ENCODE results near the gene CKB. TPM values are rescaled to one million over a fixed set of nuclear protein-coding genes. Genes with fewer than 3 reads are reported as not detected.

The CKB gene
- total RNA-seq, 1 donor from 2014 or later = 8.6 TPM

- Mint-ChIP-seq H3K36me3 (ENCODE audit: low read depth) (peaks cover 24% of the 10 kb centered on the region), H3K27ac (no peak overlapping the region), H3K4me1 (peaks cover 20% of the 10 kb centered on the region), H3K9me3 (no peaks in the 10 kb centered on the region), H3K4me3 (no peak overlapping the region), H3K27me3 (no peaks in the 10 kb centered on the region)
- TF ChIP-seq CTCF (IDR thresholded peaks at IDR 0.05) = no peak
- intact Hi-C loops (cut with micrococcal nuclease) = no loop called here
- ATAC-seq (ENCODE audit: low read depth) (no peak), DNase-seq (no peak)
- ChIA-PET POLR2A (no interaction called here), CTCF (no interaction called here)
These were observed 12.0 kb upstream of the CKB start for GRCh38 chr14:103534576-103535061.

- ATAC-seq (ENCODE audit: low read depth) = no peak
- ChIA-PET CTCF (no interaction called here), POLR2A (no interaction called here)
- Mint-ChIP-seq H3K27me3 (no peaks in the 10 kb centered on the region), H3K4me3 (no peak overlapping the region), H3K36me3 (ENCODE audit: low read depth) (peaks cover 26% of the 10 kb centered on the region), H3K4me1 (peaks cover 23% of the 10 kb centered on the region), H3K9me3 (no peaks in the 10 kb centered on the region), H3K27ac (no peak overlapping the region)
- no peak for TF ChIP-seq CTCF (IDR thresholded peaks at IDR 0.05)
- intact Hi-C loops (cut with micrococcal nuclease) = no loop called here
- no peak for DNase-seq
These were observed 11.5 kb upstream of the CKB start for GRCh38 chr14:103533999-103534575.

- H3K9me3 Mint-ChIP-seq = no peaks in the 10 kb centered on the region
These were observed 10.7 kb upstream of the CKB start for GRCh38 chr14:103533137-103533998.

GRCh38 chr14:103532216-103533136, 9.8 kb upstream of the CKB start:
- intact Hi-C loops (cut with micrococcal nuclease) = no loop called here
- CTCF ChIA-PET = no interaction called here
- Mint-ChIP-seq H3K27me3 (no peaks in the 10 kb centered on the region), H3K9me3 (no peaks in the 10 kb centered on the region), H3K4me1 (peaks cover 37% of the 10 kb centered on the region), H3K36me3 (ENCODE audit: low read depth) (peaks cover 28% of the 10 kb centered on the region), H3K27ac (no peak overlapping the region), H3K4me3 (no peak overlapping the region)
- POLR2A ChIA-PET = interaction anchor here (0.6 to 0.7 kb wide), 2 partner anchors 8 to 34 kb away, joined by 3 to 4 read pairs; no protein-coding TSS in a partner anchor
- TF ChIP-seq CTCF (IDR thresholded peaks at IDR 0.05) = no peak
- ATAC-seq (ENCODE audit: low read depth) = no peak
- DNase-seq = no peak

More at GRCh38 chr14:103533137-103533998, 10.7 kb upstream of the CKB start:
- ATAC-seq (ENCODE audit: low read depth) = no peak
- ChIA-PET CTCF (no interaction called here), POLR2A (interaction anchor here (0.6 to 0.7 kb wide), 2 partner anchors 7 to 35 kb away, joined by 3 to 4 read pairs; no protein-coding TSS in a partner anchor)
- no peak for DNase-seq
- Mint-ChIP-seq H3K27me3 (no peaks in the 10 kb centered on the region), H3K4me3 (no peak overlapping the region), H3K27ac (no peak overlapping the region), H3K36me3 (ENCODE audit: low read depth) (peaks cover 28% of the 10 kb centered on the region), H3K4me1 (peaks cover 28% of the 10 kb centered on the region)
- TF ChIP-seq CTCF (IDR thresholded peaks at IDR 0.05) = no peak
- intact Hi-C loops (cut with micrococcal nuclease) = no loop called here
